Activated CD4-positive, CD25-positive, alpha-beta regulatory T cell treated with anti-CD3 and anti-CD28 coated beads, Interleukin-2, amount 50 U/mL, for 16 hours (primary cell): Measurements from ENCODE around the gene IKZF3.
"Not testable (repeated sequence)": the region's sequence is repeated elsewhere in the genome, so short reads cannot be mapped to it uniquely, and the experiment has no call there.

ENCODE experiments used
- DNase-seq: peaks from one replicate; pipeline ENCODE4 v3.0.0-alpha.2; 2020; ENCODE audit warnings: low read depth, low spot score

Gene IKZF3

GRCh38 chr17:39716879-39717536 is 147.1 kb downstream of the IKZF3 start:
- no peak for DNase-seq

GRCh38 chr17:39716073-39716818 is 147.9 kb downstream of the IKZF3 start:
- no peak for DNase-seq

GRCh38 chr17:39715375-39716072 is 148.6 kb downstream of the IKZF3 start:
- no peak for DNase-seq

GRCh38 chr17:39714234-39714633 is 149.9 kb downstream of the IKZF3 start:
- DNase-seq: no peak

- no peak for DNase-seq
These were observed 152.3 kb downstream of the IKZF3 start for GRCh38 chr17:39711851-39712250.

GRCh38 chr17:39711071-39711470 is 153.0 kb downstream of the IKZF3 start:
- DNase-seq: not testable (repeated sequence)

GRCh38 chr17:39709998-39710964 is 153.8 kb downstream of the IKZF3 start:
- DNase-seq: no peak

- no peak for DNase-seq
These were observed 154.7 kb downstream of the IKZF3 start for GRCh38 chr17:39709319-39709997.
